ENCODE measurements around the gene CD247. TPM values are rescaled to one million over a fixed set of nuclear protein-coding genes. Genes with fewer than 3 reads are reported as not detected.

The CD247 gene
- total RNA-seq (2016; rRNA removed; fragmentation: Illumina TruSeq; extraction: Trizol) = 0.20 and 0.25 TPM in 2 replicates
- not detected in 2 replicates for total RNA-seq (2016; cell fraction: cytosol; rRNA removed; fragmentation: Illumina TruSeq; extraction: Trizol; ENCODE audit: low read depth)
- total RNA-seq (2016; cell fraction: insoluble cytoplasmic fraction; rRNA removed; fragmentation: Illumina TruSeq; extraction: Trizol) = not detected in 2 replicates
- total RNA-seq (2016; cell fraction: membrane; rRNA removed; fragmentation: Illumina TruSeq; extraction: Trizol) = 0.38 and 0.43 TPM in 2 replicates
- not detected in 2 replicates for total RNA-seq (2016; cell fraction: nucleus; rRNA removed; fragmentation: Illumina TruSeq; extraction: Trizol)
- not detected in 2 replicates for polyA plus RNA-seq (2011; rRNA removed)
- 0.03 TPM in 1 of 2 replicates, not detected in the other for polyA plus RNA-seq (2011; cell fraction: cytosol; rRNA removed)
- not detected in 2 replicates for polyA plus RNA-seq (2011; cell fraction: nucleus; rRNA removed)
- not detected in 2 replicates for polyA plus RNA-seq (2012)
- polyA plus RNA-seq (2016; cell fraction: cytosol; fragmentation: Illumina TruSeq; extraction: Trizol; ENCODE audit: low read depth) = not detected in 2 replicates
- polyA plus RNA-seq (2016; cell fraction: insoluble cytoplasmic fraction; fragmentation: Illumina TruSeq; extraction: Trizol; ENCODE audit: low read depth) = 0.22 TPM in 1 of 2 replicates, not detected in the other
- 0.16 and 0.26 TPM in 2 replicates for polyA plus RNA-seq (2016; cell fraction: membrane; fragmentation: Illumina TruSeq; extraction: Trizol; ENCODE audit: low read depth)
- polyA plus RNA-seq (2016; cell fraction: nucleus; fragmentation: Illumina TruSeq; extraction: Trizol; ENCODE audit: insufficient read depth, low read depth) = not detected in 2 replicates
- polyA minus RNA-seq (2011; rRNA and poly(A)+ RNA removed; ENCODE audit: low replicate concordance) = not detected in 2 replicates
- not detected in 2 replicates for polyA minus RNA-seq (2011; cell fraction: cytosol; rRNA and poly(A)+ RNA removed)
- polyA minus RNA-seq (2011; cell fraction: nucleus; rRNA and poly(A)+ RNA removed) = not detected in 2 replicates
- Bru-seq, nascent RNA = percentile 4 among the genes with signal in this experiment
- BruChase-seq, experiment 1, labeled RNA remaining after a 6-hour chase = percentile 12 among the genes with signal in this experiment
- BruChase-seq, experiment 2, labeled RNA remaining after a 2-hour chase = percentile 12 among the genes with signal in this experiment
- long read RNA-seq, experiment 1 = 0 reads
- long read RNA-seq, experiment 2 = 0 reads

DNA sequence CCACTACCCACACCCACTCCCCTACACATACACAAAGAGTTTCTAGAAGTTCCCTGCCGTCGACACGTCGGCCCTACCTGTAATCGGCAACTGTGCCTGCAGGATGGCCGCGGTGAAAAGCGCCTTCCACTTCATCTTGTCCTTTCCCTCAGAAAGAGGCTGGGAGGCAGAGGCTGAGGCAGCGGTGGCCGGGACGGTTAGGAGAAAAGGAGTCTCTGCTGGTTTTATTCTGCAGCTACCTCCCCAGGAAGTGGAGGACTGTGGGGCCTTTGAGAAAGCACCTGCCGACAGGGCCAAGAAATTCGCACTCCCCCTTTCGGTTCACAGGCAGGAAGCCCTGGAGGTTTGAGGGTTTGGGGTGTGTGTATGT is at the start of gene CD247:
Gene CD247, minus strand, starts transcription at position 199 of the 370 bp plus-strand sequence. Its CDS starts 64 bp downstream, at position 135.
- ChIA-PET CTCF (ENCODE audit: low intra/inter-chr PET ratio, low total read pairs) (no interaction called here), POLR2A (no interaction called here)
- H2AFZ ChIP-seq (ENCODE audit: low read length) = no peak within 1 kb of the TSS
- no peak within 1 kb of the TSS for H3K9ac ChIP-seq (ENCODE audit: insufficient read depth, low read depth, low read length)
- no TSS peak for BruUV-seq (replicated peaks)
- no peak within 1 kb of the TSS for H3K4me2 ChIP-seq (ENCODE audit: low read depth, low read length)
- no peak within 1 kb of the TSS for H3K4me3 ChIP-seq (replicated peaks in 1 of 3; ENCODE audit: insufficient read depth in 1 of 3, low read depth in 2 of 3, low read length in 3 of 3)
- H3K27ac ChIP-seq (ENCODE audit: extremely low read length, insufficient read depth, low read length) = no peak within 1 kb of the TSS
- TF ChIP-seq CHCHD3 (CRISPR knock-in tag; IDR thresholded peaks at IDR 0.05) = no peak
- TF ChIP-seq ZC3H13 (CRISPR knock-in tag; IDR thresholded peaks at IDR 0.05) = no peak
- TF ChIP-seq SPEN (CRISPR knock-in tag; IDR thresholded peaks at IDR 0.05; ENCODE audit: low read depth) = no peak
- no peak for TF ChIP-seq ZFP36 (IDR thresholded peaks at IDR 0.05; ENCODE audit: borderline replicate concordance, low read depth, low read length, partially characterized antibody)
- no peak for TF ChIP-seq ZNF101 (CRISPR knock-in tag; IDR thresholded peaks at IDR 0.05; ENCODE audit: borderline replicate concordance, low read depth)
- no peak for TF ChIP-seq CREB1 (IDR thresholded peaks at IDR 0.05)
- TF ChIP-seq CREB1 (CRISPR knock-in tag; IDR thresholded peaks at IDR 0.05) = no peak
- TF ChIP-seq ELF3 (CRISPR knock-in tag; IDR thresholded peaks at IDR 0.05) = no peak
- DNase-seq (ENCODE audit: low spot score) (no peak), FAIRE-seq (no peak), ATAC-seq (no peak)
- no peaks in the 10 kb centered on the region for H3K4me1 ChIP-seq (ENCODE audit: insufficient read depth, low read length)
- no peaks in the 10 kb centered on the region for H4K20me1 ChIP-seq (ENCODE audit: insufficient read depth, low read length)
- no peaks in the 10 kb centered on the region for H3K79me2 ChIP-seq (ENCODE audit: insufficient read depth, low read length)
- H3K36me3 ChIP-seq (replicated peaks in 1 of 2; ENCODE audit: control insufficient read depth in 1 of 2, insufficient read depth in 2 of 2, low read length in 2 of 2) = no peaks in the 10 kb centered on the region
- WGBS (ENCODE audit: low lambda C conversion rate) = 76% methylated on average over 14 of the region's 14 CpGs
- in situ Hi-C loops (cut with HindIII; ENCODE audit: extremely low pct_ligation_motif_present, low pct_unique_long_range_greater_than_20kb) (no loop called here), intact Hi-C loops (cut with micrococcal nuclease; ENCODE audit: unreplicated experiment) (no loop called here)
- H3K9me3 ChIP-seq (ENCODE audit: low read length) = no peaks in the 10 kb centered on the region
- H3K27me3 ChIP-seq (ENCODE audit: control insufficient read depth in 1 of 2, insufficient read depth in 2 of 2, low read length in 2 of 2) = no peaks in the 10 kb centered on the region; a peak in 1 of 5 replicates
